ENCODE measurements around the gene FMN2.

DNA sequence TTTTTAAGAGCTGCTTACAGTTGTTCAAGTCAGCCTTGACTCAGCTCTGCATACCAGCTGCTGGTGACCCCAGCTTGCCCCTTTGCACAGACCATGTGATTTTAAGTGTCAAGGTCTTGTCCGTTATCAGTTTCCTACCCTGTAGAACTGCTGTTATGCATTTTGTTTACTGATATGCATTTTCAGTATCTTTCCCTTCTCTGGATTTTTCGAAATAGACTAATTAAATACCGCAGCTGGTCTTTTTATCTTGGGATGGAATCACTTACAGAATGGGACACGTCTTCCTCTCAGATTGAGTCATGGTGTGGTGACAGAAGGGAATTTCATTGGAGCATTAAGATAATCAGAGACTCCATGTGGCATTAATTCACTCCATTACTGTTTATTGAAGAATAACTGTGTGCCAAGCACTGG is 145.6 kb downstream of the FMN2 start:
- TF ChIP-seq, protein P1, sequence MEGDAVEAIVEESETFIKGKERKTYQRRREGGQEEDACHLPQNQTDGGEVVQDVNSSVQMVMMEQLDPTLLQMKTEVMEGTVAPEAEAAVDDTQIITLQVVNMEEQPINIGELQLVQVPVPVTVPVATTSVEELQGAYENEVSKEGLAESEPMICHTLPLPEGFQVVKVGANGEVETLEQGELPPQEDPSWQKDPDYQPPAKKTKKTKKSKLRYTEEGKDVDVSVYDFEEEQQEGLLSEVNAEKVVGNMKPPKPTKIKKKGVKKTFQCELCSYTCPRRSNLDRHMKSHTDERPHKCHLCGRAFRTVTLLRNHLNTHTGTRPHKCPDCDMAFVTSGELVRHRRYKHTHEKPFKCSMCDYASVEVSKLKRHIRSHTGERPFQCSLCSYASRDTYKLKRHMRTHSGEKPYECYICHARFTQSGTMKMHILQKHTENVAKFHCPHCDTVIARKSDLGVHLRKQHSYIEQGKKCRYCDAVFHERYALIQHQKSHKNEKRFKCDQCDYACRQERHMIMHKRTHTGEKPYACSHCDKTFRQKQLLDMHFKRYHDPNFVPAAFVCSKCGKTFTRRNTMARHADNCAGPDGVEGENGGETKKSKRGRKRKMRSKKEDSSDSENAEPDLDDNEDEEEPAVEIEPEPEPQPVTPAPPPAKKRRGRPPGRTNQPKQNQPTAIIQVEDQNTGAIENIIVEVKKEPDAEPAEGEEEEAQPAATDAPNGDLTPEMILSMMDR (IDR thresholded peaks at IDR 0.05): no peak
- TF ChIP-seq POLR2AphosphoS5 (IDR thresholded peaks at IDR 0.05) (no peak), POLR2A (IDR thresholded peaks at IDR 0.05) (no peak)
